ENCODE measurements around the gene TP73.

The TP73 gene

DNA sequence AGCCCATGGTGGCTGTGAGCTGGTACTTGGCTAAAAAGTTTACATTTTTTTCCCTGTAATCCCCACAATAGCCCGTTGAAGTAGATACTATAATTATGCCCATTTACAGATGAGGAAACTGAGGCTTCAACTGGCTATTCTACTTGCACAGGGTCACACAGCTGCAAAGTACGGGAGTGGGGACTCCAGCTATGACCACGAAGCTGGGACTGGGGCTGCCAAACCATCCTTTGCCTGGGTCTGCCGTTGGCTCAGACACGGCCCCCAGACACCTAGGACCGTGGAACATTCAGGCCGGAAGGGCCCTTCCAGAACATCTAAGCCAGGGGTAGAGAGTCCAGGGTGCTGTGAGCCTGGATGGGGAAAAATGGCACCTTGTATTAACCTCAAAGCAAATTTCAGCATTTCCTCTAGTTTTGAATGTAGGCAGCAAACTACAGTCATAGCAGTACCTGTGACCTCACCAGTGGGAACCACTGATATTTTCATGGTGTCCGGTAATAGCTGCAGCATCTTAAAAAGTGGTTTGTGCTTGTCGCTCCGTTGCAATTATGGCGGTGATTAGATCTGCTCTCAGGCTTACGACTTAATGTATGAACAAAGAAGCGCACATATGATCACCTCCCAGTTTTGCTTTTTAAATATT, 4.3 kb downstream of the TP73 start:
- ChIA-PET POLR2A (ENCODE audit: low non-redundant PET) (no interaction called here), CTCF (no interaction called here)
- TF ChIP-seq CTCF (conservative IDR thresholded peaks at IDR 0.05; ENCODE audit: low read depth), result no peak
- H3K27ac ChIP-seq, result no peak overlapping the region
- no peak for DNase-seq (ENCODE audit: low spot score)

DNA sequence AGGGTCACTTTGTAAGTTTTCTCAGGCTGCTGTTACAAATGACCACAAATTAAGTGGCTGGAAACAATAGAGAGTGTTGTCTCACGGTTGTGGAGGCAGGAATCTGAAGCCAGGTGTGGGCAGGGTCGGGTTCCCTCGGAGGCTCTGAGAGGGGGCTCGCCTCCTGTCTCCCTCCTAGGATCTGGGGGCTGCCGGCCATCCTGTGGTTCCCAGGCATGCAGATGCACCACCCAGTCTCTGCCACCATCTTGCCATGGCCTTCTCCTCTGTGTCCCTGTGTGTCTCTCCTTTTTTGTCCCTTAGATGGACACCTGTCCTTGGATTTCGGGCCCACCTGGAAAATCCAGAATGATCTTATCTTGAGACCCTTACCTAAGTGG, 4.8 kb downstream of the TP73 start:
- CTCF ChIA-PET, result no interaction called here

GRCh38 chr1:3657578-3658230, 5.4 kb downstream of the TP73 start:
- H3K27ac ChIP-seq, result no peak overlapping the region
- ChIA-PET CTCF (interaction anchor here (0.6 kb wide), 1 partner anchor 196 kb away, joined by 5 read pairs; no protein-coding TSS in a partner anchor), POLR2A (ENCODE audit: low non-redundant PET) (no interaction called here)
- DNase-seq (ENCODE audit: low spot score), result no peak
- no peak for TF ChIP-seq CTCF (conservative IDR thresholded peaks at IDR 0.05; ENCODE audit: low read depth)

More for the DNA sequence above, 4.8 kb downstream of the TP73 start:
- no peak for DNase-seq (ENCODE audit: low spot score)
- POLR2A ChIA-PET (ENCODE audit: low non-redundant PET), result no interaction called here
- H3K27ac ChIP-seq, result no peak overlapping the region
- no peak for TF ChIP-seq CTCF (conservative IDR thresholded peaks at IDR 0.05; ENCODE audit: low read depth)

DNA sequence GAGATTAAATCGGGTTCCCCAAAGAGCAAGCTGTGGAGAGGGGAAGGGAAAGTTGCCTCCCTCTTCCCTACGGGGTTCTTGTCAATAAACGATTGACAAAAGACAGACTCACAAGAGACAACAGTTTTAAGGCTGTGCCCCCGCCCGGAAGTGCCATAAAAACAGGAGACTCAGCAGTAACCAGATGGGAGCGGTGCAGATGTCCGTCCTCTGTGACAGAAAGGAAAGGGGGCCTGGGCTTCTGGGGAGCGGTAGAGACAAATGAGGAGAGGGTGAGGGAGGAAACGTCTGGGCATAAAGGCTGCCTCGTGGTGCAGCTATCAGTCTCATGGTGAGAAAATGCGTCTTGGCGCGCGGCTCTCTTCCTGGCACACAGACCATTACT, 5.9 kb downstream of the TP73 start:
- ChIA-PET CTCF (interaction anchor here (0.6 kb wide), 1 partner anchor 196 kb away, joined by 5 read pairs; no protein-coding TSS in a partner anchor), POLR2A (ENCODE audit: low non-redundant PET) (no interaction called here)
- no peak for DNase-seq (ENCODE audit: low spot score)
- H3K27ac ChIP-seq, result no peak overlapping the region
- TF ChIP-seq CTCF (conservative IDR thresholded peaks at IDR 0.05; ENCODE audit: low read depth), result no peak

DNA sequence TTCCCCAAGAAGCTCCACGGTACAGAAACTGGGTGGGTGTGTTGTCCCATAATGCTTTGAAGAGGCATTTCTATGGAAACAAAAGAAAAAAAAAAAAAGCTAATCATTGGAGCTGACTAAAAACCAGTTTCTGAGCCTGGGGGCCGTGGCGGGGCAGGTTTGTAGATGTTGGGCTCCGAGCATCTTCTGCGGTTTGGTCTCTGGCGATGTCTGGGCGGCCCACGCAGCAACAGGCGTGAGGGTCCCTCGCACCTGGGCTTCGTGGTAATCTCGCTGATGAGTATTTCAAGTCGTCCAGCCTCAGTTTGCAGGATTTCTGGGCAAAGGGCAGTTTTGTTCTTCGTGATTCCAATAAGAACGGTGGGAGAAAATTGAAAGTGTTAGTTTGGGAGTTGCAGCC, 6.8 kb downstream of the TP73 start:
- ChIA-PET POLR2A (ENCODE audit: low non-redundant PET) (no interaction called here), CTCF (no interaction called here)

GRCh38 chr1:3660704-3661103, 8.4 kb downstream of the TP73 start:
- ChIA-PET POLR2A (ENCODE audit: low non-redundant PET) (interaction anchor here (0.5 kb wide), 1 partner anchor 57 kb away, joined by 3 read pairs; no protein-coding TSS in a partner anchor), CTCF (no interaction called here)
- DNase-seq (ENCODE audit: low spot score), result no peak
- no peak for TF ChIP-seq CTCF (conservative IDR thresholded peaks at IDR 0.05; ENCODE audit: low read depth)
- no peak overlapping the region for H3K27ac ChIP-seq

More for the DNA sequence above, 6.8 kb downstream of the TP73 start:
- H3K27ac ChIP-seq, result no peak overlapping the region
- TF ChIP-seq CTCF (conservative IDR thresholded peaks at IDR 0.05; ENCODE audit: low read depth), result no peak
- DNase-seq (ENCODE audit: low spot score), result no peak

Data from RWPE1 (cell line).